Peyer's patch (tissue), 4 donors: Measurements from ENCODE around the gene VAV2.

Source experiments
- POLR2A ChIP-seq, 2 donors: fragments of 450-650 bp; IDR thresholded peaks; one replicate each; pipeline ENCODE4 v1.5.1; 2017; ENCODE audit warnings: antibody characterized with exemption in 2 of 2, mild to moderate bottlenecking in 2 of 2, moderate library complexity in 2 of 2
- TF ChIP-seq, protein P1 (sequence below), 6 experiments: fragments of 450-650 bp in 4 of 6; fragments of 200-600 bp in 2 of 6; sonication (generic) in 1 of 6; IDR thresholded peaks; one replicate each; pipeline ENCODE4 v1.5.1; 2017 to 2019; ENCODE audit warnings: antibody characterized with exemption in 6 of 6, mild to moderate bottlenecking in 3 of 6, moderate library complexity in 1 of 6

DNA sequence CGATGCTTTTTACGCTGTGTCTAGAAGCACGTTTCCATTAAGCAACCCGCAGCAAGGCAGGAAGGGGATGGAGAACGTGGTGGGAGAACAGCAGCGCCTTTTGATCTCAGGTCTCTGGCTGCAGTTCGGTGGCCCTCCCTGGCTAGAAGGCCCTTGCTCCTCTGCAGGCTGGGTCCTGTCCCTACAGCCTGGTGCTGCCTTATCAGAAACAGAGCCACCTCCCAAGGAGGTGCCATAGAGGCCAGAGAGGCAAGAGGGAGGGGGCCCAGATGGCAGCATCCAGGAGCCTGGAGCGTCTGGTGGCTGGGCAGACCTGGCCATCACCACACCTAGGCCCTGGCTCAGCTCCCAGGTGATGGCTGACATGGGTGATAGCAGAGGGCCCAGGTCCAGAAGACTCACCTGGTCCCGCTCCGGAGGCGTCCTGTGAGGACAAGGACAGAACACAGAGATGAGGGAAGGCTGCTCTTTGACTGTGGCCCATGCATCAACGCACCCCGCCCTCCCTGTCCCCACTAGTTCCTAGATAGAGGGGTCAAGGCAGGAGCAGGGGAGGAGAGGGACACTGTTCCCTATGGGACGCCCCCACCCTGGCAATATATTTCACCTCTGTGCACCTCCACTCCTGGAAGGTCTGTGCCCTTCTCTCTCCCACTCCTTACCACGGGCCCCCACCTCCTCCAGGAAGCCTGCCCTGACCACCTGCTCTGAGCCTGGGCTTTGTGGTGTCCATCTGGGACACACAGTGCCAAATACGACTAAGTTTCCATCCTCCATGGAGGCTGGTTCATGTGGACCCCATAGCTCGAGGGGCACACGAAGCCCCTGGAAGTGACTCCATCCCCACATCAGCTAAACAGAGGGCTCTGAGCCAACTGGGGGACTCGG, 212.4 kb downstream of the VAV2 start:
- TF ChIP-seq, protein P1, sequence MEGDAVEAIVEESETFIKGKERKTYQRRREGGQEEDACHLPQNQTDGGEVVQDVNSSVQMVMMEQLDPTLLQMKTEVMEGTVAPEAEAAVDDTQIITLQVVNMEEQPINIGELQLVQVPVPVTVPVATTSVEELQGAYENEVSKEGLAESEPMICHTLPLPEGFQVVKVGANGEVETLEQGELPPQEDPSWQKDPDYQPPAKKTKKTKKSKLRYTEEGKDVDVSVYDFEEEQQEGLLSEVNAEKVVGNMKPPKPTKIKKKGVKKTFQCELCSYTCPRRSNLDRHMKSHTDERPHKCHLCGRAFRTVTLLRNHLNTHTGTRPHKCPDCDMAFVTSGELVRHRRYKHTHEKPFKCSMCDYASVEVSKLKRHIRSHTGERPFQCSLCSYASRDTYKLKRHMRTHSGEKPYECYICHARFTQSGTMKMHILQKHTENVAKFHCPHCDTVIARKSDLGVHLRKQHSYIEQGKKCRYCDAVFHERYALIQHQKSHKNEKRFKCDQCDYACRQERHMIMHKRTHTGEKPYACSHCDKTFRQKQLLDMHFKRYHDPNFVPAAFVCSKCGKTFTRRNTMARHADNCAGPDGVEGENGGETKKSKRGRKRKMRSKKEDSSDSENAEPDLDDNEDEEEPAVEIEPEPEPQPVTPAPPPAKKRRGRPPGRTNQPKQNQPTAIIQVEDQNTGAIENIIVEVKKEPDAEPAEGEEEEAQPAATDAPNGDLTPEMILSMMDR (IDR thresholded peaks at IDR 0.05) = no peak
- no peak for TF ChIP-seq POLR2A (IDR thresholded peaks at IDR 0.05)
